GM21423 (cell line): Measurements from ENCODE around the gene C2orf49.

Source experiments
- ATAC-seq: cut with Tn5 transposase; IDR thresholded peaks from one replicate; pipeline ENCODE4 v1.9.1; 2021; ENCODE audit warnings: mild to moderate bottlenecking, moderate library complexity; ENCODE audit not compliant: unreplicated experiment

C2orf49 gene

DNA sequence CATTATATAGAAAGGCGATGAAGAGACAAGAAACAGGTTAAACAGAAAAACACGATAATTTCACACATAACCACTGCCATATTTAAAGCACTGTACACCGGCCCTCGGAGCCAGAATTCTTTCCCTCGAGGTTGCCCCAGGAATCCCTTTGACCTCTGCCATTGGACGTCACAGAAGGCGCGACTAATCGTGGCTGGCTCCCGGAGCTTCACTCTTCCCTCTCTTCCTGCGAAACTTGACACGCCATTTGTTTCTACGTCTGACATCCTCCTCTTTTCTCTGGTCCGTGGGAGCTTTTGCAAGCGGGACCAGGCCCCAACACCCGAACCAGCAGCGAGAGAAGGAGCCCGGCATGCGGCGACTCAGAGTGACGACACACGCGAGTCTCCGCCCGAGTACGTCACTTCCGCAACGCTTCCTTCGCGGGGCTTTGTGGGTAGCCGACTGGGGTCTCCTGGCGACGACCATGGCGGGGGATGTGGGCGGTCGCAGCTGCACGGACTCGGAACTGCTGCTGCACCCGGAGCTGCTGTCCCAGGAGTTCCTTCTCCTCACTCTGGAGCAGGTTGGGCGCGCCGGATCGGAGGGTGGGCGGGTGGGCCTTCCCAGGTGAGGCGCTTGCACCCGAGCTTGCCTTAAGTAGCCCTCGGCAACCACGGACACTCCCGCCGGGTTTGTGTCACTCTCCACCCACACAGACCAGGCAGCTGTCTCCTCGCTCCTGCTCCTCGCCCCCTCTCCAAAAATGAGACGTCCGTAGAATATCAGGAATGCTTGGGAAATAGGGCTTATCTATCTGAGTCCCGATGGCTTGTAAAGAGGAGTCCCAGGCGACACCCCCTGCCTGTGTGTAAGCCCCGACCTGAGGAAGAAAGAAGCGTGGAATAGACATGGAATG is at the start of gene C2orf49:
Gene C2orf49 (plus strand): TSS at position 419 of the 898 bp plus-strand sequence. CDS start 48 bp downstream, at position 467.
- peak; percentile 91 for ATAC-seq

- ATAC-seq = peak; percentile 62
These were observed 49.6 kb upstream of the C2orf49 start for GRCh38 chr2:105287692-105288091.

- ATAC-seq = no peak
These were observed 49.2 kb upstream of the C2orf49 start for GRCh38 chr2:105288133-105288532.

DNA sequence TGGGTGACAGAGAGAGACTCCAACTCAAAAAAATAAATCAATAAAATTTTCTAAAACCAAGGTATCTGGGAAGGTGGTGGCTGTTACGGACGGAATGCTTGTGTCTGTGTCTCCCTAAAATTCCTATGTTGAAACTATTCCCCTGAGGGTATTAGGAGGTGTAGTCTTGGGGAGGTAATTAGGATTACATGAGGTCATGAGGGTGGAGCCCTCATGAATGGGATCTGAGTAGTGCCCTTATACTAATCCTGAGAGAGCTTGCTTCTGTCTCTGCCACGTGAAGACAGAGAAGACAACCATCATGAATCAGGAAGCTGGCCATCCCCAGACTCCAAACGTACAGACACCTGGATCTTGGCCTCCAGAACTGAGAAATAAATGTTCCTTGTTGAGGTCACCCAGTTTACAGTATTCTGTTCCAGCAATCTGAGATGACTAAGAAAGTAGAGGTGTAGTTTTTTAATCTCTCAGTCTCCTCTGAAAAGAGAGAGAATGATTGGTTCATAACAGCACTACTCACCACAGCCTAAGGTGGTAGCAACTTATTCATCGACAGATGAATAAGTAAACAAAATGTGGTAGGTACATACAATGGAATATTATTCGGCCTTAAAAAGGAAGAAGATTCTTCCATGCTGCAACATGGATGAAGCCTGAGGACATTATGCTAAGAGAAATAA is 46.2 kb upstream of the C2orf49 start:
- no peak for ATAC-seq

DNA sequence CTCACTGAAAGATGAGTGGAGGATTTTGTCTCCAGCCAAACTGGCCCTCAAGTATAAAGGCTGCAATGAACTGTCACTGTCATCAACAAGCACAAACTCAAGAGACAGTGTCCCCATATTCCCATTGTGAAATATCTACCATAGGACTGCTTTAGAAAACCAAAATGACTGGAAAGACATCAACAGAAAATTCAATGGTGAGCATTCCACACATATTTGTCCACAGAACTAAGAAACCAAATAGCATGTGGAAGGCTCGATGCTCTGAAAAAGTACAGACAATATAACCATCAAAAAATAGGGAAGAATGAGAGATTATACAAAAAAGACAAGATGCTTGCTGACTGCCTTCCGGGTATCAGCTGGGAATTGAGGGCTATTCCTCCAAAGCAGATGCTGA is 45.4 kb upstream of the C2orf49 start:
- no peak for ATAC-seq

DNA sequence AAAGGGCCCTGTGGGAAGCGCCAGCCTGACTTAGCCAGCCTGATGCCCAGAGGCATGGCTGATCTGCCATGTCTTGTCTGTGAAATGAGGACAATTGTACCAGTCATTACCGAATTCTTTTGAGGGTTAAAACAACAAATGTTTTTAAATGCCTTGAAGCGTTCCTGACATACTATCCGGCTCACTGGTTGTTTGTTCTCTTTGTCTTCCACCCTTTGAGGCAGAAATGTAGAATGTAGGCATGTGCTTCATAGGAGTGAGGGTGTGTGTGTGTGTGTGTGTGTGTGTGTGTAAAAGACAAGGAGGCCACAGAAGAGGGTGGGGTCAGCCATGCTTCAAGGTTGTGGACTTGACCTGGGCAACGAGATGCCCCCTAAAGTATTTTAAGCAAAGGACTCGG is 43.3 kb upstream of the C2orf49 start:
- no peak for ATAC-seq

- ATAC-seq = no peak
These were observed 42.4 kb upstream of the C2orf49 start for GRCh38 chr2:105294844-105295481.

GRCh38 chr2:105296017-105296611 is 41.2 kb upstream of the C2orf49 start:
- ATAC-seq = no peak

GRCh38 chr2:105297216-105297615 is 40.1 kb upstream of the C2orf49 start:
- no peak for ATAC-seq

DNA sequence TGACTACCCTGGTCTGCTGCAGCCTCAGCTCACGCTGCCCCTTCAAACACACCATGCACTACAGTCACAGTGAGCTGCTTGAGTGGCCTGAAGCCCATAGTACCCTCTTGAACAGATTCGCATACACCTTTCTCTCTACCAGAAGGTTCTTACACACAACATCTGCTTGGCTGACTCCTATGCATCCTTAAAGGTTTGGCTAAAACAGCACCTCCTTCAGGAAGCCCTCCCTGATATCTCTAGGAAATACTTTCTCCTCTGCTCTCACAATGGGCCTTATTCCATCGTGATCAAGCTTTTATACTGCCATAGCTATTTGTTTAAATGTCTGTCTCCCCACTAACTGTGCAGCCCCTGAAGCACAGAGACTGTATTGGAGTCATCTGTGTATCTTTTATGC is 39.3 kb upstream of the C2orf49 start:
- ATAC-seq = no peak

DNA sequence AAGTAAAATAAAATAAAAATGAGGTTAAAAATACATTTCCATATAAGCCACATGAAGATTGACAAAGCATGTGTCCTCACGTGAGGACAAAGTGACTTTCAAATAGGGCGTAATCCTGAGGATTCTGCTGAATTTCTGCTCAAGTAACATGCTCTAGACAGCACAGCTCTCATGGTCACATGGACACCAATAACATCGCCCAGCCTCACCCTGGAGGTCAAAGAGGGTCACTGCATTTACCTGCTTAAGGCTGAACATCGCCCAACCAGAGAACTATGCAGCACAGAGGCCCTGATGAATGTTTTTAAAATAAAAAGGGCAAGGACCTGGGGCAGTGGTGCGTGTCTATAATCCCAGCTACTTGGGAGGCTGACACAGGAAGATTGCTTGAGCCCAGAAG is 38.0 kb upstream of the C2orf49 start:
- no peak for ATAC-seq

DNA sequence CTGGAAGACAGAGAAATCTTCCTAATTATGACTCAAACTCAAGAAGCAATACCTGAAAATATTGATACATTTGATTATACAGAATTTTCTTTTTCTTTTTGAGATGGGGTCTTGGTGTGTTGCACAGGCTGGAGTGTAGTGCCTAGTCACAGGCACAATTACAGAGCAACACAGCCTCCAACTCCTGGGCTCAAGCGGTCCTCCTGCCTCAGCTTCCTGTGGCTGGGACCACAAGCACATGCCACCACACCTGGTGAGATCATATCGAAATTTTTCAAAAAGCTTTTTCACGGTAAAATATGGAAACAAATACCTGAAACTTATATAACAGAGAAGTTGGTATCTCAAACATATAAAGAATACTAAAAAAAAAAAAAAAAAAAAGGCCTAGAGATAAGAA is 35.7 kb upstream of the C2orf49 start:
- ATAC-seq = no peak

- ATAC-seq = no peak
These were observed 30.2 kb upstream of the C2orf49 start for GRCh38 chr2:105307146-105307545.

DNA sequence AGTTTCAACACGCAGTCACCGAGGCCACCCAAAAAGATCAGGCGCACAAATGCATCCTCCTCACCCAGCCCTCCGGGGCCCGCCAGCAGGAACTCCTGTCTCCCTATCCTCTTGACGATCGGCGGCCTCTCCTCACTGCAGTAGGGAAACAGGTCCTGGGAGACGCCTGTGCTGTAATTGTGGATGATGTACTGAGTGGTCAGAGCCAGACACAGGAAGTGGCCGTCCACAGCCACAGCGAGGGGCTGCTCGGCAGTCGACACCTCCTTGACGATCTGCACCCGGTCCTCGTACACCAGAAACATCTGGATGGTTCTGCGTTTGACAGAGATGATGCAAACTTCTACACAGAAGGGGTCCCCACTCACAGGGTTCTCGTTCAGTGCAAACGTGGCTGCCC is 29.8 kb upstream of the C2orf49 start:
- no peak for ATAC-seq

- no peak for ATAC-seq
These were observed 29.4 kb upstream of the C2orf49 start for GRCh38 chr2:105307962-105308361.

DNA sequence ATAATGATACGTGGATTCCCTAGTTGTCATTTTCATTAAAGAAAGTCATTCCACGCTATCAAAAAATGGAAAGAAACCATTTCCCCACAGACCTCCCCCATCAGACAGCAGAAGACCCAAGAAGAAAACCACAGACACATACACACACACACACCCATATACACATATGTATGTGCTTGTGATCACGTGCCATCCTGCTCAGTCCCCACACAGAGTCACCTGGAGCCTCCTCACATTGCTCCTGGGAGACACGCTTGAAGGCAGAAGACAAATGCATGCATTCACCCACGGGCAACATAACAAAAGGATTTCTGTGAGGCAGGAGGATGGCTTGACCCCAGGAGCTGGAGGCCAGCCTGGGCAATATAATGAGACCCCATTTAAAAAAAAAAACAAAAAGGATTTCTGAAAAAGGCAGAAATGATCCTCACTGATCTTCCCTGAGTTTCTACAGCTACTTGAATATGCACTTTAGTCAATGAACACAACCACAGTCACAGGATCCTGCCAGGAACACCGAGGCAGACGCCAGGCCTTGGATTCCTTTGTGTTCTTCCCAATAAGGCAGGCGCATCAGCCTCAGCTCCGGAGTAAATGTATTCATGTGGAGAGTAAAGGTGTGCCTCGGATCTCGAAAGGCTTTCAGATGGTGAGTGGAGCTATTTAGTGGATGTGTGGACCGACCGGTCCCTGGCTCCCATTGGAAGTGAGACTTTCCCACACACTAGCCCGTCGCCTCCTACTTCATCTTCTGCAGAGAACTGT is 28.8 kb upstream of the C2orf49 start:
- ATAC-seq = no peak

- ATAC-seq = no peak
These were observed 28.2 kb upstream of the C2orf49 start for GRCh38 chr2:105309147-105309545.

DNA sequence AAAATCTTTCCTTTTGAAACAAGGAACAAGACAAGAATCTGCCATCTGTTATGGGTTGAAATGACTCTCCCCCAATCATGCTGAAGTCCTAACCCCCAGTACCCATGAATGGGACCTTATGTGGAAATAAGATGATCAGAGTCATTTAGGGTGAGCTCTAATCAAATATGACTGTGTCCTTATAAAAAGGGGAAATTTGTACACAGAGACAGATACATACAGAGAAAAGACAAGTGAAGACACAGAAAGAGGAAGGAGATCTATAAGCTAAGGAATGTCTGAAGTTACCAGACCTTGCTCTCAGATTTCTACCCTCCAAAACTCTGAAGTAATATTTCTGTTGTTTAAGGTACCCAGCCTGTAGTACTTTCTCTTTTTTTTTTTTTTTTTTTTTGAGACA is 23.5 kb upstream of the C2orf49 start:
- ATAC-seq = no peak

- ATAC-seq = no peak
These were observed 22.0 kb upstream of the C2orf49 start for GRCh38 chr2:105315314-105315713.

GRCh38 chr2:105317937-105318336 is 19.4 kb upstream of the C2orf49 start:
- ATAC-seq = no peak
